Stimulated activated CD4-positive, alpha-beta T cell treated with anti-CD3 and anti-CD28 coated beads, Interleukin-1b, Interleukin-23, amount 100 ng/mL, for 48 hours (primary cell): Measurements from ENCODE around the gene ZMYND12.
A peak's percentile ranks its signal among the peaks of the same experiment; 100 is the strongest.
"Not testable (repeated sequence)": the region's sequence is repeated elsewhere in the genome, so short reads cannot be mapped to it uniquely, and the experiment has no call there.

ENCODE experiments used
- DNase-seq: peaks from one replicate; pipeline ENCODE4 v3.0.0-alpha.2; 2020

The ZMYND12 gene, protein sequence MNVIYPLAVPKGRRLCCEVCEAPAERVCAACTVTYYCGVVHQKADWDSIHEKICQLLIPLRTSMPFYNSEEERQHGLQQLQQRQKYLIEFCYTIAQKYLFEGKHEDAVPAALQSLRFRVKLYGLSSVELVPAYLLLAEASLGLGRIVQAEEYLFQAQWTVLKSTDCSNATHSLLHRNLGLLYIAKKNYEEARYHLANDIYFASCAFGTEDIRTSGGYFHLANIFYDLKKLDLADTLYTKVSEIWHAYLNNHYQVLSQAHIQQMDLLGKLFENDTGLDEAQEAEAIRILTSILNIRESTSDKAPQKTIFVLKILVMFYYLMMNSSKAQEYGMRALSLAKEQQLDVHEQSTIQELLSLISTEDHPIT

DNA sequence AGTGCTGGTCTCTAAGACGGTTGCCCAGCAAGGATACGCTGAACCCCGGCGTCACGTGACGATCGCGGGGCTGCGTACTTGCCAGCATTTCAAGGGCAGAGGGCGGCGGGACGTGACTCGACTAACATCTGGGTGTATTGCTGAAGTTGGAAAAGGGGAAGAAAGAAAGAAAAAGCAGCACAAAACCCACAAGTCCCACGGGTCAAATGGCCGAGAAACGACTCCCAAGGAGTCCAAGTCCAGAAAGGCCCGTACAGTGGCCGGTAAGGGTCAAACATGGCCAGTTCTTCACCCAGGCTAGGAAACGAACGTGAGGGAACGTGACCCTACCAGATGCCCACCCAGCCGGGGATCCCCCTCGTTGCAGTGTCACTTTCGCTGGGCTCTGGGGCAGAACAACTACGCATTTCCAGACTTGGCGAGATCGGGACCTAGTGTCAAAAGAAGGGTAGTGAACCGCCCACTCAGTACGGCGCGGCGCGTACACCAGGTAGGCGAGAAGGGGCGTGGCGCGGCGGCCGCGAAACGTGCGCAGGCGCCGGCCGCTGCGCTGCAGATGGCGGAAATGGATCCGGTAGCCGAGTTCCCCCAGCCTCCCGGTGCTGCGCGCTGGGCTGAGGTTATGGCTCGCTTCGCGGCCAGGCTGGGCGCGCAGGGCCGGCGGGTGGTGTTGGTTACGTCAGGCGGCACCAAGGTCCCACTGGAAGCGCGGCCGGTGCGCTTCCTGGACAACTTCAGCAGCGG, at the start of gene ZMYND12, which contains the start of gene PPCS:
Gene ZMYND12 (minus strand): TSS at position 13 of the 744 bp plus-strand sequence. CDS start 25 bp downstream, outside the sequence.
Gene PPCS (plus strand): TSS at position 534 of the 744 bp plus-strand sequence. CDS start 23 bp downstream, at position 557.
- DNase-seq: peak; percentile 93

DNA sequence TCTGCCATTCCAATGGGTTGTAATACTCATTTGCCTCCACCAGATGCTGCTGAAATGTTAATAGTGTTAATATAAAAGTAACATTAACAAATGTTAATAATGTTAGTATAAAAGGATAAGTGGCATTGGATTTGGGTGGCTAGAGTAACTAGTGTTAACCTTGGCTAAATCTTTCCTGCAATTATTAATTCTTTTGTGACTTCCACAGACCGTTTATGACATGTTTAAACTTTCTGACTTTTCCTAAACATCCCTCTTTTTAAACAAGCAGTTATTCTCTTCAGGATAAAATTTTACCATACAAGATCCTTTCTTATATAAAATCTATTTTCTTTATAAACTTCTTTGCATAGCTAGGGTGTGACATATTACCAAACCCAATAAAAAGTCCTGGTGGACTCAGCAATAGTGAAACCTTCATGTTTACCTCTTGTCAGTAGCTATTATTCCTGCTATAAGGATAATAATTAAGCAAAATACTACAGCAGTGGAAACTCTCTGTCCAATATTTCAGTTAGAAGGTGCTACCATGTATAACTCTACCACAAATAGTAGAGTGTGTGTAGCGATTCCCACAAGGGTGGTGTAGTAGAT, 48.8 kb upstream of the ZMYND12 start:
- DNase-seq: no peak

DNA sequence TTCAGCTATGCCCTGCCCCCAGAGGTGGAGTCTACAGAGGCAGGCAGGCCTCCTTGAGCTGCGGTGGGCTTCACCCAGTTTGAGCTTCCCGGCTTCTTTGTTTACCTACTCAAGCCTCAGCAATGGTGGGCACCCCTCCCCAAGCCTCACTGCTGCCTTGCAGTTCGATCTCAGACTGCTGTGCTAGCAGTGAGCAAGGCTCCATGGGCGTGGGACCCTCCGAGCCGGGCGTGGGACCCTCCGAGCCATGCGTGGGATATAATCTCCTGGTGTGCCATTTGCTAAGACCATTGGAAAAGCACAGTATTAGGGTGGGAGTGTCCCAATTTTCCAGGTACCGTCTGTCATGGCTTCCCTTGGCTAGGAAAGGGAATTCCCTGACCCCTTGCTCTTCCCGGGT, 46.2 kb upstream of the ZMYND12 start:
- not testable (repeated sequence) for DNase-seq

DNA sequence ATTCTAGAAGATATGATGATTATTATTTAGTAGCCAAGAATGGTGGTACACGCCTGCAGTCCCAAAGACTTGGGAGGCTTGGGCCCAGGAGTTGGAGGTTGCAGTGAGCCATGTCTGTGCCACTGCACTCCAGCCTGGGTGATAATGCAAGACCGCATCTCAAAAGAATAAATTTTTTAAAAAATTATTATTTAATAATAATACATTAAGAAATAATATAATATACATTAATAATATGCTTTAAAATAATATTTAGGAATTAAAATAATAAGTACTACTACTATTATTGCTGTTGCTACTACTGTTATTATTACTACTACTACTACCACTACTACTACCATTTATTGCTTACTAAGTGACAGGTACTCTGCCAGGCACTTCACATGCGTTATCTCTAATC, 34.4 kb upstream of the ZMYND12 start:
- DNase-seq: no peak

DNA sequence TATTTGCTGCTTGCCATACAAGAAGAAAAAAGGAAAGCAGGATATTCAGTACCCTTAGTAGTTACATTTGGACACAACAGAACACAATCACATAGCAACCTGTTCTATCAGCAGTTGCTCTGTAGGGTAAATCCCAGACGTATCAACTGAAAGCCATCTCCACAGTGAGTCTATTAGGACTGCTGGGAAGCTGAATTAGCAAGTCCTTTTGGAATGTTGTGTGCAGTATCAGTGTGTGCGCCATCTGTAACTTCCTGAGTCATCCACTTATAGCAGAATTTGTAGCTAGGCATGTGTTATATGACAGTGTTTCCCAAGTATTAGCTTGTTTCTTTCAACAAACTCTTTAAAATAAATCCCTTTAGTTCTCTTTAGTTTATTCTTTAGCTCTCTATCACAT, 28.6 kb upstream of the ZMYND12 start:
- DNase-seq: no peak

DNA sequence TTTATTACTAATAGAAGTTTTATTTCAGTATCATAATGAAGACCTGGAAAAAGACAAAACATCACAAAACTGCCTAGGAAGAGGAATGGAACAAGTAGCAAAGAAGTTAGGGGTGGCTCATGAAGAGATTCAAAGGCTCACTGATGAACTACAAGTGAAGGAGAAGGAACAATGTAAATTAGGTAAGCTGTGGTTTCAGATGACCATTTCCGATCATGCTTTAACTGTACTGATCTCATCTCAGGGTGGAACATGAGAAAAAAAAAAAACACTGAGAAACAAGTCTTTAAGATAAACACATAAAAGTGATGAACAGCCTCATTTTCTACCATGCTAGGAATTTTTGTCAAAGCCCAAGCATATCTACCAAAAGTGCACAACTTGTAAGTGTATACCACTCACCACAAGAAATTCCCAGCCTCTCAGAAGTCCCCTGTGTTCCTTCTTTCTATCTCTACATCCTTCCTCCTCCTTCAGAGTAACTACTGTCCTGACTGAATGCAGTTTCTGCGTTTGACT, 26.9 kb upstream of the ZMYND12 start:
- DNase-seq: no peak

DNA sequence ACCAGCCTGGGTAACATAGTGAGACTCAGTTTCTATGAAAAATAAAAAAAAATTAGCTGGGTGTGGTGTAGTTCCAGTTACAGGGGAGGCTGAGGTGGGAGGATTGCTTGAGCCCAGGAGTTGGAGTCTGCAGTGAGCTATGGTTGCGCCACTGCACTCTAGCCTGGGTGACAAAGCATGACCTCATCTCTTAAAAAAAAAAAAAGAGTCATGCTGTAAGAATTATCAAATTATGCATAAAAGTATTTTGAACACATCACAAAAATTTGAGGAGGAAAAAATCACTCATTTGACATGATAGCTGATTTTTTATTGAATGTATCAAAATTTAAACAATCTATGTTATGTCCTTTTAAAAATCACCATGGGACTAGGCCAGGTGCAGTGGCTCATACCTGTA, 25.1 kb upstream of the ZMYND12 start:
- no peak for DNase-seq

DNA sequence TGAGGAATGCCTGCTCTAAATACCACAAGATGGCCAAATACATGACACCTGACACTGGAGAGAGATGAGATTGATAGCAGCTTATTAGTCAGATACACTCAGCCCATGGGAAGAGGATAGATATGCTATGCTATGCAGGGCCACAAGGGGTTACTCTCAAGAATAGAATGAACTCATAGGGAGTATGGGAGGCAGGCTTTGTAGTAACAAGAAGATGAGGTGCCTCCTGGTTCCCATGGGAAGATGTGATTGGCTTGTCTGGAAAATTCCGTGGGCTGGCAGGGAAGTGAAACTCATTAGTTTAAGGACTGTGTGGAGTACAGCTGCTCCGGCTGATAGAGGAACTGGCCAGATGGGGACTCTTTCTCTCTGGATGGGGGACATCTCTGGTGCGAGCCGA, 23.8 kb upstream of the ZMYND12 start:
- DNase-seq: no peak

DNA sequence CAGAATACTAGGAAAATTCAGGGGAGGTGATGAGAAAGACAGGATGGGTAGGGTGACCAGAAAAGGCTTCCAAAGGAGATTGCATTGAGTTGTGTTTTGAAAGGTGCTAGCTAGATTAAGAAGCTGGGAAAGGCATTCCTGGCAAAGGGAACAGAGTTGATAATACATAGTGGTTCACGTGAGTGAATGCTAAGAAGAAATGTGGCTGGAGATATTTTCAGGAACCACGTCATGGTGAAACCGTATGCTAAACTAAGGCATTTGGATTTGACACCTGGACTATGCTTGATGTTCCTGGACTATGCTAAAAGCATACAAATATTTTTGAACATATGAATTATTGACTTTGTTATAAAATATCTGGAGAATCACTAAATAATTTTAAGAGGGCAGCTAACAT, 22.0 kb upstream of the ZMYND12 start:
- DNase-seq: no peak

DNA sequence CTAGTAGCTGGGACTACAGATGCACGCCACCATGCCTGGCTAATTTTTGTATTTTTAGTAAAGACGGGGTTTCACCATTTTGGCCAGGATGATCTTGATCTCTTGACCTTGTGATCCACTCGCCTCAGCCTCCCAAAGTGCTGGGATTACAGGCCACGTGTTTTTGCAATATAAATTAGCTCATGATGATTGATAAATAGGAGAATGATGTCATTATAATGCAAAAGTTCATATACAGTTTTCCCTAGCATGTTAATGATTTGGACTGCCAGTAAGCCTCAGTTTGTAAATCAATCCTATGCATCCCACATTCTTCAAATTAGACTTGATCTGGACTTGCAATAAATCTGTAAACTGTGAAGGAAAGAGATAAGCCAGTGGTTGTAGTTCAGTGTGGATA, 21.5 kb upstream of the ZMYND12 start:
- DNase-seq: not testable (repeated sequence)

DNA sequence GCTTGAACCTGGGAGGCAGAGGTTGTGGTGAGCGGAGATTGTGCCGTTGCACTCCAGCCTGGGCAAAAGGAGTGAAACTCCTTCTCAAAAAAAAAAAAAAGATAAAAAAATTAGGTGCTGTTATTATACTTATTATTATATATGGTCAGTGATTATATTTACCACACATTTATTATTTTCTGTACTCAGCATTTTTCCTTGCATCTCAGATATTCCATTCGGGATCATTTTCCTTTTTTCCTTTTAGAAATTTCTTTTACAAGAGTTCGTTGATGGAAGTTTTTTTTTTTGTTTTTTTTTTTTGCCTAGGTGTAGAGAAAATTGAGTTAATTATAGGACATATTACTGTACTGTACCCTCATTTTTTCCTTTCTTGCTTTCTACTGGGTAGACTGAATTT, 20.8 kb upstream of the ZMYND12 start:
- no peak for DNase-seq

DNA sequence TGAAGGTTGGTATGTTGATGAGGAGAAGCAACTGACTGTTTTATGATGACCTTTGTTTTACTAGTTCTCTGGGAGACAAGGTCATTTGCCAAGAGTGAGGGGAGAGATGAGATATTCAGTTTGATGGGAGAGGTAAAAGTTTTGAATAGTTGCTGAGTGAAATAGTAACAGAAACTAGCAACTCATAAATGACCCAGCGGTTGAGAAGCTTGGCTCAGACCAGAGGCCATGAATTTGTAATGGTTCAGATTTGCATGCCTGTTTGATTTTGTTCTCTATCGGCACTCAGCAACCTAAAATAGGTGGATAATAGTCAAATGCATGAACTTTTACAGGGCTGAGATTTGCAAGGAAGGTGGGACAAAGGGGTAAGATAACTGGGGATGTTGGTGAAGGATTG, 13.9 kb upstream of the ZMYND12 start:
- DNase-seq: no peak

DNA sequence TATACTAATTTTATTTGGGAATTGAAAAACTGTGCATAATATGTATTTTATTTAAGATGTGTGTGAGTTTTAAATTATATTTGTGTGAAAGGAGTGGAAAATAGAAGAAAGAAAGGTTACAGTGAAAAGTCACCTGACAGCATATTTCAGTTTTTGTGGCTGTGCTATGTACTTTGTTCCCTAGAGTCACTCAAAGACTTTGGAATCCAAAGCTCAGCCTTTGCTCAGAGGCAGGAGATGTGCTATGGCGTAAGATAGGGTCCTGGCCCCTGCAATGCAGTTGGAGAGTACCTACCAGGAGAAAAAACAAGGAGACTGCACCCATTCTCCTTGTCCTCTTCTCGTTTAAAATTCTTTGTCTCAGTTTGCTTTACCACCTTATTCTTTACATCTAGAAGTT, 10.2 kb upstream of the ZMYND12 start:
- DNase-seq: no peak

DNA sequence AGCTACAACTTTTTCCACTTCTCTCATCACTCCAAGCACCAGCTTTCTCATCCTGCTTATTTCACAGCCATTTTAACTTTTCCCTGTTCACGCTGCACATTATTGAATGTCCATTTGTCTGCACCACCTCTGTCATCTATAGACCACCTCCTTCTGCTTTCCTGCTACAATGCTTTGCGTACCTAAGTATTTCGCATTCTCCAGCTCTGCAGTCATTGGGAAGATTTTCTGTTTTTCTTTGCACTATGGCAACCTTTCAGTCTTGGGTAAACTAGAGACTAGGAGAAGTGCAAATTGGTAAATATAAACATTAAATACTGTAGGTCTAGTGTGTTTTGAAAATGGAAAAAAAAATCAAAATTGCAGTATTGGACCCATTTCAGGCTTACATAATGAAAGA, 8.1 kb upstream of the ZMYND12 start:
- DNase-seq: no peak

DNA sequence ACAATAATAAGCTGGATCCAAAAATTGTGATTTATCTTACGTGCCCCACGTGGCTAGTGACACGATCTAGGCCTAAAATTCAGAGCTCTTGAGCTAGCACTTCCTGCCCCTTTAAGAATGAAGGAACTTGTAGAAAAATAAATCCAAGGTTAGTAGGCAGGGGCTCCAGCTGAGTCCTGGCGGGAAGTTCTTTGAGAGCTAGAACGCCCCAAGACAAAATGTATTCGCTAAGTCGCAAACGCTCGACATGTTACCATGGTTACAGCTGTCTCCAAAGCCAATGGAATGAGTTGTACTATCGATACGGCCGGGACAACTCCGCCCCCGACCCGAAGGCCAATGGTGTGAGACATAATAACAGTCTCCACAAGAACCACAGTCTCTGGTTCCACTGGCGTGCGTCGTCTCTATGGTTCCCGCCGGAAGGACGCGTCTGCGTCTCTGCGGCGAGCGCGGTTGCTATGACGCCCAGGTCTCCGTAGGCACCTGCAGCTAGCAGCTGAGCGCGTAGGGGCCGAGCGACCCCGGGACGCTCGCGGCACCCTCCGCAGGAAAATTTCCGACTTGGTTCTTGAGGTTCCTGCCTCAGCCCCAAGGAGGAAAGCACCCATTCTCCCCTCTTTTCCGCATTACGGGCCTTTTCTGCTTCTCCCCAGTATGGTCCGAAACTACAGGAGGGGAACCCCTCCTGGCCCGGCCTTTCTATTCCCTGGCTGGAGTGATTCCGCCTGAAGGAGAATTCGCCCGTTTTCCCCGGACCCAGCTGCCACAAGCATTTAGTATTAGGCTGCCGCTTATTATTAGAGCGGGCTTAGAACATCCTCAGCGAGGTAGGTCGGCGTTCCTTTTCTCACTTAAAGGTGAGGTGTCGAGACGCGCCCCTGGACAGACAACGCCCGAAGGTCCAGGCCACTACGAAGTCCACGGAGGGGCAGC, 7.3 kb upstream of the ZMYND12 start, which contains the start of gene CCDC30:
Gene CCDC30 (plus strand): TSS at position 459 of the 936 bp plus-strand sequence. CDS start 17,266 bp downstream, outside the sequence.
- peak; percentile 97 for DNase-seq

DNA sequence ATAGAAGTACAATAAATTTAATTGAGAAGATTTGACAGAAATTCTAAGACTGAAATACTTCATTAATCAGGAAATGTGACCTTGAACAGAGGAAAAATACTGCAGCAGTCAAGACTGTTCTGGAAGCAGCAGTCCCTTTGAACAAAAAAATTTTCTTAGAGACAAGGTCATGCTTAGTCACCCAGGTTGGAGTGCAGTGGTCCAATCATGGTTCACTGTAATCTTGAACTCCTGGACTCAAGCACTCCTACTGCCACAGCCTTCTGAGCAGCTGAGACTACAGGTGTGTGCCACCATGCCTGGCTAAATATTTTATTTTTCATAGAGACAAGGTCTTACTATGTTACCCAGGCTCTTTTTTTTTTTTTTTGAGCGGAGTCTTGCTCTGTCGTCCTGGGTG, 5.4 kb upstream of the ZMYND12 start:
- DNase-seq: no peak

DNA sequence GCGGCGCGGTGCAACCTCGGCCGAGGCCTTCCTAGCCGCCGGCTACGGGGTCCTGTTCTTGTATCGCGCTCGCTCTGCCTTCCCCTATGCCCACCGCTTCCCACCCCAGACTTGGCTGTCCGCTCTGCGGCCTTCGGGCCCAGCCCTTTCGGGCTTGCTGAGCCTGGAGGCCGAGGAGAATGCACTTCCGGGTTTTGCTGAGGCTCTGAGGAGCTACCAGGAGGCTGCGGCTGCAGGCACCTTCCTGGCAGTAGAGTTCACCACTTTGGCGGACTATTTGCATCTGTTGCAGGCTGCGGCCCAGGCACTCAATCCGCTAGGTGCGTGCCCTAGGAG, 900 bp upstream of the ZMYND12 start:
- DNase-seq: peak; percentile 59

DNA sequence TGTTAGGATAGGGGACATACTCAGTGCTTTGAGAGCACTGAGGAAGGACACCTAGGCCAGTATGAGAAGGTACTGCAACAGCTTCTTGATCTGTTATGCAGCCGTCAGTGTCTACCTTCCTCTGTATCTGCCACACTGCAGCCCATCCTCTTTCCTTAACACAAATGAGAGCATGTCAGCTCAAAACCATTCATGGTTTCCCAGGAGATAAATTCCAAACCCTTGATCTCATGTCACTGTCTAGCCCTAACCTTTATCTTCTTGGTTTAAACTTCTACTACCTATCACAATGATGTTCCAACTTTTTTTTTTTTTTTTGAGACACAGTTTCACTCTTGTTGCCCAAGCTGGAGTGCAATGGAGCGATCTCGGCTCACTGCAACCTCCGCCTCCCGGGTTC, 1.4 kb downstream of the ZMYND12 start:
- DNase-seq: no peak

DNA sequence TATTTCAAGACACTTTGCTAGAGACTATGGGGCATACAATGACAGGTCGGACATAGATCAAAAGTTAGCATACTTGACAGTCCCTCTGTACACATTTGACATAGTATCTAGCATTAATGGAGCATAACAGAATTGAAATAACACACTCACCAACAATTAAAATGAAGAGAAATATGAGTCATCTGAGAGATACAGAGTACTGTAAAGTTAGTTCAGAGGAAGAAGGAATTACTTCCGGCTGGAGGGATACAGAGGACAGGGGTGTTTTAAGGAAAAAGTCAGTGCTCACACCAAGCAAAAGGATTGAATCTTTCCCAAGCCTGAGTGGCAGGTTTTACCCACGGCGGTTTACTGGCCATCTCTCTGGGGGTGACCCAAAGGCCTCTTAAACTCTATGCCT, 2.4 kb downstream of the ZMYND12 start:
- no peak for DNase-seq

DNA sequence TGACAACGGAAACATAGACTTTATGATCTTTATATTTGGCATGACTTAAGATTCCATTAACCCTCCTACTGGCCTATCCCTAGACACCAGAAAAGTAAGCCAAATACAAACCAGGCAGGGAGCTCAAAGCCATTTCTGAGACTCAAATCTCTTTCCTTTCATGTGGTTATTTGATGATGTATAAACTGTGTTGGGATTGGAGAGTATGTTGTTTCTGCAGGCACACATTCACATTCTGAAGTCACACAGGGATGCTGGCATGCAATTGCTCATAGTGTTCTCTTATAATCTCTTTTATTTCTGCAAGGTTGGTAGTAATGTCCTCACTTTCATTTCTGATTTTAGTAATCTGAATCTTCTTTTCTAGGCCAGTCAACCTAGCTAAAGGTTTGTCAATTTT, 5.8 kb downstream of the ZMYND12 start:
- no peak for DNase-seq

DNA sequence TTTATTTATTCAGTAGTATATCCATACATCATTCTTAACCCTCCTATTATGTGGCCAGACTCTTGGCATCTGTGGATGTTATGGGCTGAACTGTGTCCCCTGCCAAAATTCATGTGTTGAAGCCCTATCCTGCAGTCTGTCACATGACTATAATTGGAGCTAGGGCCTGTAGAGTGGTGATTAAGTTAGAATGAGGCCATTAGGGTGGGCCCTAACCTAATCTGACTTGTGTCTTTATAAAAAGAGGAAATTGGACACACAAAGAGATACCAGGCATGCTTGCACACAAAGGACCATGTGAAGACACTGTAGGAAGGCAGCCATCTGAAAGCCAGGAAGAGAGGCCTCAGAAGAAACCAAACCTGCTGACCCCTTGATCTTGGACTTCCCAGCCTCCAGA, 6.6 kb downstream of the ZMYND12 start:
- DNase-seq: no peak

DNA sequence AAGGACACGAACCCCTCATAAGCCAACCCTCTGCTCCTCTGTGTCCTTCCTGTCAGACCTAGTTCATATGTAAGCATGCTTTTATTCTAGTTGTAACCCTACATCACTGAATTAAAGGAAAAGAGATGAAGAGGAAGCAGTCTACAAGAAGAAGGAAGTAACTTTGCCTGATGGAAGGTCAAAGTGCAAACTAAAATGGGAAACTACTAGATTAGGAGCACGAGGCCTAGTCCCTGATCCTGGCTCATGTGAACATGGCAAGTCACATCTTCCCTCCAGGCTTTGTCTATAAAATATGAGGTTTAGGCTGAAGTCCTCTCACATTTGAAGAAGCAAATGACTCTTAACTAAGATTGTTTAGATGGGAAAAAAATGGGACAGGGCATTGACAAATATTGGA, 13.2 kb downstream of the ZMYND12 start:
- DNase-seq: no peak

DNA sequence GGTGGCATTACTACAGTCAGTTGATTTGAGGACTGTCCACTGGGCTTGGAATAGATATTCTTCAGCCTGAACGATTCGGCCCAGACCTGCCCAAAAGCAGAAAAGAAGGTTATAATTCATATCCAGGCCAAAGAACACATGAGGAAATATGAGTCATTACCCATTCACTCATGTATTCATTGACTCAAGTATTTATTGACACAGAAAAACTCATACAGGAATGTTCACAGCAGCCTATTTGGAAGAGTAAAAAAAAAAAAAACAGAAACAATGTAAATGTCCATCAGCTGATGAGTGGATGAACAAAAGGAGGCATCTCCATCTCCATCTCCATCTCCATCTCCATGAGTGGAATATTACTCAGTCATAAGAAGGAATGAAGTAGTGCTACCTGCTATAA, 15.9 kb downstream of the ZMYND12 start:
- no peak for DNase-seq
